Ascending aorta (tissue), 2 donors: Measurements from ENCODE around the gene GUCY1A2. TPM values are rescaled to one million over a fixed set of nuclear protein-coding genes. Genes with fewer than 3 reads are reported as not detected.

Experiments used
- DNase-seq, 2 donors: peaks; one replicate each; pipeline ENCODE4 v3.0.0-alpha.2; 2019; ENCODE audit warnings: low spot score in 2 of 2
- H3K27ac ChIP-seq, 2 donors: fragments of 200-600 bp; sonication (generic); one replicate each; pipeline ENCODE4 v1.5.1; 2016 to 2017; ENCODE audit warnings: mild to moderate bottlenecking in 1 of 2
- H3K27me3 ChIP-seq: fragments of 200-600 bp; sonication (generic); one replicate; pipeline ENCODE4 v1.5.1; 2017
- H3K36me3 ChIP-seq, 2 donors: fragments of 200-600 bp; sonication (generic); one replicate each; pipeline ENCODE4 v1.5.1; 2016
- H3K4me1 ChIP-seq, 2 donors: fragments of 200-600 bp; sonication (generic); one replicate each; pipeline ENCODE4 v1.5.1; 2016 to 2017; ENCODE audit warnings: mild to moderate bottlenecking in 1 of 2
- H3K4me3 ChIP-seq, 2 donors: fragments of 200-600 bp; sonication (generic); one replicate each; pipeline ENCODE4 v1.5.1; 2016 to 2017; ENCODE audit warnings: mild to moderate bottlenecking in 1 of 2
- H3K9me3 ChIP-seq, 2 donors: fragments of 200-600 bp; sonication (generic); one replicate each; pipeline ENCODE4 v1.5.1; 2016
- intact Hi-C: fragments of 100-400 bp; cut with DNase I; formaldehyde crosslinking; loops from one replicate; pipeline ENCODE4 v1.15.1; 2023
- total RNA-seq: library from RNA; depleted of rRNA; stranded (reverse); fragments of >200 nt; gene quantifications from one replicate; pipeline ENCODE4 v1.1.0, GENCODE V29; 2016
- TF ChIP-seq, protein P1 (sequence below), 3 experiments: fragments of 200-600 bp in 2 of 3; fragments of 450-650 bp in 1 of 3; sonication (generic) in 2 of 3; IDR thresholded peaks; one replicate each; pipeline ENCODE4 v1.5.1; 2016 to 2019; ENCODE audit warnings: antibody characterized with exemption in 3 of 3, mild to moderate bottlenecking in 1 of 3, moderate library complexity in 1 of 3

Gene GUCY1A2
- total RNA-seq, 1 donor from 2014 or later = 5.6 TPM

DNA sequence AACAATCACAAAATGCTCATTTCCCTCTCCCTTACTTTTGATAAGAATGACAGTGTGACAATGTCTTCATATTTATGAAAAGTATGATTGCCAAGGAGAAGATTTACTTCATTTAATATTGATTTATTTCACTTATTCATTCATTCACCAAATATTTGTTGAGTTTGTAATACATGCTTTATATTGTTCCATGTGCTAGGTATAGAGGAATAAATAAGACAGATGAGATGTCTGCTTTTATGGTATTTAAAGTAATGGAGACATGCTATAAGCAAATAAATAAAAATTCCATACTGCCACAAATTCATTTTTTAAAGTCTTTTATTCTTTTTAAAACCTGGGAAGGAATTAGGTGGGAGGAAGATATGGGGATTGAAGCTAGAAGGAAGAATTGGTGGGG is 289.4 kb downstream of the GUCY1A2 start:
- intact Hi-C loops = no loop called here
- no peak overlapping the region for H3K27ac ChIP-seq
- H3K27me3 ChIP-seq = no peaks in the 10 kb centered on the region
- TF ChIP-seq, protein P1, sequence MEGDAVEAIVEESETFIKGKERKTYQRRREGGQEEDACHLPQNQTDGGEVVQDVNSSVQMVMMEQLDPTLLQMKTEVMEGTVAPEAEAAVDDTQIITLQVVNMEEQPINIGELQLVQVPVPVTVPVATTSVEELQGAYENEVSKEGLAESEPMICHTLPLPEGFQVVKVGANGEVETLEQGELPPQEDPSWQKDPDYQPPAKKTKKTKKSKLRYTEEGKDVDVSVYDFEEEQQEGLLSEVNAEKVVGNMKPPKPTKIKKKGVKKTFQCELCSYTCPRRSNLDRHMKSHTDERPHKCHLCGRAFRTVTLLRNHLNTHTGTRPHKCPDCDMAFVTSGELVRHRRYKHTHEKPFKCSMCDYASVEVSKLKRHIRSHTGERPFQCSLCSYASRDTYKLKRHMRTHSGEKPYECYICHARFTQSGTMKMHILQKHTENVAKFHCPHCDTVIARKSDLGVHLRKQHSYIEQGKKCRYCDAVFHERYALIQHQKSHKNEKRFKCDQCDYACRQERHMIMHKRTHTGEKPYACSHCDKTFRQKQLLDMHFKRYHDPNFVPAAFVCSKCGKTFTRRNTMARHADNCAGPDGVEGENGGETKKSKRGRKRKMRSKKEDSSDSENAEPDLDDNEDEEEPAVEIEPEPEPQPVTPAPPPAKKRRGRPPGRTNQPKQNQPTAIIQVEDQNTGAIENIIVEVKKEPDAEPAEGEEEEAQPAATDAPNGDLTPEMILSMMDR (IDR thresholded peaks at IDR 0.05) = no peak
- H3K36me3 ChIP-seq = no peaks in the 10 kb centered on the region
- no peaks in the 10 kb centered on the region for H3K9me3 ChIP-seq
- no peaks in the 10 kb centered on the region for H3K4me1 ChIP-seq
- no peak for DNase-seq
- no peak overlapping the region for H3K4me3 ChIP-seq

DNA sequence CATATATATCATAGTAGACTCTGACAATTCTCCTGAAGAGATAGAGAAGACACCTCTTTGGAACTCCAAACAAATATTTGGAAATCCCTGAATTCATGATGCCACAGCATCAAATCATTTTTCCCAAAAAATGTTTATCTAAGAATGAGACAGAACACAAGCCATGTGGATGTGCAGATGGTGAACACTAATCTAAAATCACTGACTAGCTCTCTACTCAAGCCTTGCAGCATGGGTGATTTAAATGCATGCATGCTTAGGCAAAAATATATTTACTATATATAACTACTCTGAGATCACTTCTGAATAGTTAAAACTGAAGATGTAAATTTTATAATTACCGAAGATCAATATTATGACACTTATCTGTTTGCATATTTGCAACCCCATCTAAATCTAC is 289.9 kb downstream of the GUCY1A2 start:
- intact Hi-C loops = no loop called here
- TF ChIP-seq, protein P1 (IDR thresholded peaks at IDR 0.05) = no peak

DNA sequence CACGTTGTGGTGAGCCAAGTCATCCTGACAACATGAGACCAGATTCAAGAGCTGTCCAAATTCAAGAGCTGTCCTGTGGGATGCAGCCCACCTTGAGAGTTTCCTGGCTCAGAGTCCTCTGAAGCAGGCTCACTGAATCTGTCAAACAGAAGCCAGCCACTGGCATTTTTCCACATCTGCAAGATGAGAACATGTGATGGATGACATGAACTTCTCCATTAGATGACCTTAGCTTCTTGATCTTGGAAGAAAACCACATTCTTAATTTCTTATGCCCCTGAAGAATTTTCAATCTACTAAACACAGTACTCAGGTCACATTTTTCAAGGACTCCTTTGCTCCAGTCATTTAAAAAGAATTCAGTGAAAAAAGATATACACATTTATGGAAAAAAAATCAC is 291.0 kb downstream of the GUCY1A2 start:
- H3K9me3 ChIP-seq = no peaks in the 10 kb centered on the region
- no peaks in the 10 kb centered on the region for H3K4me1 ChIP-seq
- no peaks in the 10 kb centered on the region for H3K36me3 ChIP-seq
- intact Hi-C loops = no loop called here
- no peak overlapping the region for H3K4me3 ChIP-seq
- TF ChIP-seq, protein P1 (IDR thresholded peaks at IDR 0.05) = no peak
- DNase-seq = no peak
- H3K27me3 ChIP-seq = no peaks in the 10 kb centered on the region
- no peak overlapping the region for H3K27ac ChIP-seq

More for the DNA sequence above, 289.9 kb downstream of the GUCY1A2 start:
- H3K36me3 ChIP-seq = no peaks in the 10 kb centered on the region
- no peak overlapping the region for H3K4me3 ChIP-seq
- H3K9me3 ChIP-seq = no peaks in the 10 kb centered on the region
- no peaks in the 10 kb centered on the region for H3K27me3 ChIP-seq
- no peaks in the 10 kb centered on the region for H3K4me1 ChIP-seq
- DNase-seq = no peak
- H3K27ac ChIP-seq = no peak overlapping the region

DNA sequence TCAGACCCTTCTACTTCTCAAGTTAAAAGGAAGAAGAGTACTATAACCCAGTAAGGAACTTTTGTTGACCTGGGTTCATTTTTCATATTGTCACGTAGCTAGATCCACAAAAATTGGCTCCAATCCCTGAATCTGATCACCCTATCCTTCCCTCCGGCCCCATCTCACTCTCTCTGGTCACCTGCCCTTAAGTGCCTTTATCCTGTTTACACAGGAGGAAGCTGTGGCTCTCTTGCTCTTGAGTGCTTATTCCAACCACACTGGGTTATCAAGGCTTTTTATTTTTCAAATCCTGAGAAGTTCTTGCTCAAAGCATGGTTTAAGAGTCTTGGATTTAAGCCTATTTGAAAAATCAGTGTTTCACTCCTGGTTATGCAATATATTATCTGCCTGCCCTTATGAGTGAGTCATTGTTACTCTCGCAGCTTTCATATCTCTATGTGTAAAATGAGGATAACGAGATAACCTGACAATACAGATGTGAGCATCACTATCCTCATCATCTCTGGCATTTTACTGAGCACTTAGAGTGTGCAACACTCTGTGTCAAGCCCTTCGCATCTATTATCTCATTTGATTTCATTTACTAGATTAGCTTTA is 293.9 kb downstream of the GUCY1A2 start:
- no peak overlapping the region for H3K4me3 ChIP-seq
- H3K27ac ChIP-seq = no peak overlapping the region
- TF ChIP-seq, protein P1 (IDR thresholded peaks at IDR 0.05) = no peak
- no peak for DNase-seq
- H3K36me3 ChIP-seq = no peaks in the 10 kb centered on the region
- no peaks in the 10 kb centered on the region for H3K9me3 ChIP-seq
- intact Hi-C loops = no loop called here
- no peaks in the 10 kb centered on the region for H3K27me3 ChIP-seq
- H3K4me1 ChIP-seq = no peaks in the 10 kb centered on the region

- H3K4me3 ChIP-seq = no peak overlapping the region
- no peaks in the 10 kb centered on the region for H3K27me3 ChIP-seq
- H3K36me3 ChIP-seq = no peaks in the 10 kb centered on the region
- no peak for DNase-seq
- intact Hi-C loops = no loop called here
- no peak overlapping the region for H3K27ac ChIP-seq
- H3K9me3 ChIP-seq = no peaks in the 10 kb centered on the region
- no peaks in the 10 kb centered on the region for H3K4me1 ChIP-seq
- TF ChIP-seq, protein P1 (IDR thresholded peaks at IDR 0.05) = no peak
Measured at GRCh38 chr11:106723071-106723470, 295.2 kb downstream of the GUCY1A2 start.

GRCh38 chr11:106717222-106717621 is 301.1 kb downstream of the GUCY1A2 start:
- H3K27me3 ChIP-seq = no peaks in the 10 kb centered on the region
- no peak overlapping the region for H3K27ac ChIP-seq
- H3K36me3 ChIP-seq = no peaks in the 10 kb centered on the region
- TF ChIP-seq, protein P1 (IDR thresholded peaks at IDR 0.05) = no peak
- intact Hi-C loops = no loop called here
- no peak overlapping the region for H3K4me3 ChIP-seq
- no peak for DNase-seq
- no peaks in the 10 kb centered on the region for H3K9me3 ChIP-seq
- H3K4me1 ChIP-seq = no peaks in the 10 kb centered on the region
